Measurements from ENCODE around the gene NHERF2. TPM values are rescaled to one million over a fixed set of nuclear protein-coding genes. Genes with fewer than 3 reads are reported as not detected.
A peak's percentile ranks its signal among the peaks of the same experiment; 100 is the strongest.

NHERF2 gene
- total RNA-seq, 2 experiments from 2014 or later: 1.1 to 1.4 TPM

DNA sequence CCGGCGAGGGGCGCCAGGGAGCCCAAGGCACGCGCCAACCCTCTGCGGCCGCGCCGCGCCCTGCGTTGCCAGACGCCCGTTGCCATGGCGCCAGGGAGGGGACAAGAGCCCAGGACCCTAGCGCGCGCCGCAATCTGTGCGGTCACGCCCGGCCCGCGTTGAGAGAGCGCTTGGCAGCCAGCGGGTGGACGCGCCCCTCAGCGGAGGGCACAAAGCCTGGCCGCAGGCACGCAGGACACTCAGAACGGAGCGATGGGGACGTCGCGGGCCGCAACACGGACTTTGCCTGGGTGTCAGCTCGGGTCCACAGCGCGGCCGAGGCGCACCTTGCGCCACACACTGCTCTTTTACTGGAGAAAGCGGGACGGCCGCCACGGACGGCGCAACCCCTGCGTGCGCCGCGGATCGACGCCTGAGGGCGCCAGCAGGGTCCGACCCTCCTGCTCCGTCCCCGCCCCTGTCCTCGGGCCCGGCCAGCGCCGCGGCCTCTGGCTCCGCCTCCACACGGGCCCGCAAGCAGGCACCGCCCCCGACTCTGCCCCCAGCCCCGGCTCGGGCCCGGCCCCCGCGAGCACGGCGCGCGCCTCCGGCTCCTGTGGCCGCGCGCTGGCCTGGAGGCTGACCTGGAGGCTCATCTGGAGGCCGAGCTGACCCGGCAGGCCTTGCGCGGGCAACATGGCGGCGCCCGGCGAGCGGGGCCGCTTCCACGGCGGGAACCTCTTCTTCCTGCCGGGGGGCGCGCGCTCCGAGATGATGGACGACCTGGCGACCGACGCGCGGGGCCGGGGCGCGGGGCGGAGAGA lies 43.0 kb upstream of the NHERF2 start, which contains the start of gene GFER:
Gene GFER, plus strand, starts transcription at position 650 of the 803 bp plus-strand sequence. Its CDS starts 26 bp downstream, at position 676.
- H3K9me3 Mint-ChIP-seq: no peaks in the 10 kb centered on the region
- DNase-seq: peak; percentile 64
- H3K4me3 Mint-ChIP-seq: peak within 1 kb of the TSS; percentile 80
- peaks cover 37% of the 10 kb centered on the region for H3K27me3 Mint-ChIP-seq
- H3K27ac Mint-ChIP-seq: peak within 1 kb of the TSS; percentile 74
- peaks cover 18% of the 10 kb centered on the region for H3K4me1 Mint-ChIP-seq
- ChIA-PET CTCF (interaction anchor here (1.0 to 1.4 kb wide), 3 partner anchors 11 to 19 kb away, joined by 3 to 7 read pairs (median 4); partner anchors contain the start of gene RPS2), POLR2A (interaction anchor here (0.6 kb wide), 1 partner anchor 19 kb away, joined by 4 read pairs; the partner anchor contains the start of gene RPS2)
- H3K36me3 Mint-ChIP-seq (ENCODE audit: low read depth): peaks cover 6% of the 10 kb centered on the region

DNA sequence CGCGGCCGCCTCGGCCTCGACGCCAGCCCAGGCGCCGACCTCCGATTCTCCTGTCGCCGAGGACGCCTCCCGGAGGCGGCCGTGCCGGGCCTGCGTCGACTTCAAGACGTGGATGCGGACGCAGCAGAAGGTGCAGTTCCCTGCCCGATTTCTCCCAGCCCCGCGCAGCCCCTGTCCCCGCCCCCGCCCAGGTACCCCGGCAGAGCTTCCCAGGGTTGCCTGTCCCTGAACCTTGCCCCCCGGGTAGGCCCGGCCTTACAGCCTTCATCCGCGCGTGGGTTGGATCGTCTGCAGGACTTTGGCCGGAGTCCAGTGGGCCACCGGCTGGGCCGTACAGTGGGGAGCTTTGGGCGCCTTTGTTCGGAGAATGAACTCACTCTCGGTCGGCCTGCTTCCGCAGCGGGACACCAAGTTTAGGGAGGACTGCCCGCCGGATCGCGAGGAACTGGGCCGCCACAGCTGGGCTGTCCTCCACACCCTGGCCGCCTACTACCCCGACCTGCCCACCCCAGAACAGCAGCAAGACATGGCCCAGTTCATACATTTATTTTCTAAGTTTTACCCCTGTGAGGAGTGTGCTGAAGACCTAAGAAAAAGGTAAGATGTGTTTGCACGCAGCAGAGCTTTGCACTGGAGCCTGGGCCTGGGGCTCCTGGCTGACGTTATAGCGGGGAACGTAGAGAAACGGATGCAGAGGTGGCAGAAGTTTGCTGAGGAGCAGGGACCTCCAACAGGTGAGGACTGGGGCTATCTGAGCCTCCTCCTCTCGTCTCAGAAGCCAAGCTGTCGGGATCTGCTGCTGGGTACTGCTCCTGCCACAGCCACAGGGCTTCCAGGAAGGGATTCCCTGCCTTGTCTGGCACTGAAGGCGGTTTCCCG lies 42.1 kb upstream of the NHERF2 start:
- Mint-ChIP-seq H3K27me3 (peaks cover 45% of the 10 kb centered on the region), H3K4me3 (peak overlapping the region; percentile 80), H3K36me3 (ENCODE audit: low read depth) (peaks cover 4% of the 10 kb centered on the region), H3K4me1 (peaks cover 21% of the 10 kb centered on the region), H3K9me3 (no peaks in the 10 kb centered on the region), H3K27ac (peak overlapping the region; percentile 74)
- ChIA-PET CTCF (interaction anchor here (1.0 to 1.4 kb wide), 3 partner anchors 10 to 20 kb away, joined by 3 to 7 read pairs (median 4); partner anchors contain the start of gene RPS2), POLR2A (interaction anchor here (0.6 kb wide), 1 partner anchor 20 kb away, joined by 4 read pairs; the partner anchor contains the start of gene RPS2)
- no peak for DNase-seq

DNA sequence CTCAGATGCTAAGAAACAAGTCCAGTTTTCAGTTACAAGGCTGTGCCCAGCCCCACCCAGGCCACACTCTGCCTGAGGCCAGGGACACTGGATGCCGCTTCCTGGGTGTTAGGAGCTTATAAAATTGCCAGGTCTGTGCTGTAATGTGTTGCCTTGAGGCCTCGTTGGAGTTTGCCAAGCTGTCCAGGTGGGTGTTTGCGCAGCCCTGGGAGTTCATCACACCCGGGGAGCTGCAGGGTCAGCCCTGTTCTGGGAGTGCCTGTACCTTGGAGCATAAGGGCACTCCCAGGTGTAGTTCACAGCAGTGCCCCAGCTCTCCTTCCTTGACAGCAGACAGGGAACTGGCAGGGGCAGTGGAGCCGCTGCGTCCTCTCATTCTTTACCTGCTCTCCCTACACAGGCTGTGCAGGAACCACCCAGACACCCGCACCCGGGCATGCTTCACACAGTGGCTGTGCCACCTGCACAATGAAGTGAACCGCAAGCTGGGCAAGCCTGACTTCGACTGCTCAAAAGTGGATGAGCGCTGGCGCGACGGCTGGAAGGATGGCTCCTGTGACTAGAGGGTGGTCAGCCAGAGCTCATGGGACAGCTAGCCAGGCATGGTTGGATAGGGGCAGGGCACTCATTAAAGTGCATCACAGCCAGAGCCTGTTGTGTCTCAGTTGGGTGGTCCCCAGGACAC lies 41.1 kb upstream of the NHERF2 start:
- peak overlapping the region; percentile 80 for H3K4me3 Mint-ChIP-seq
- peaks cover 39% of the 10 kb centered on the region for H3K27me3 Mint-ChIP-seq
- ChIA-PET CTCF (interaction anchor here (1.3 kb wide), 1 partner anchor 18 kb away, joined by 3 read pairs; no protein-coding TSS in a partner anchor), POLR2A (no interaction called here)
- DNase-seq: no peak
- H3K4me1 Mint-ChIP-seq: peaks cover 21% of the 10 kb centered on the region
- H3K27ac Mint-ChIP-seq: peak overlapping the region; percentile 74
- H3K9me3 Mint-ChIP-seq: no peaks in the 10 kb centered on the region
- peaks cover 4% of the 10 kb centered on the region for H3K36me3 Mint-ChIP-seq (ENCODE audit: low read depth)

DNA sequence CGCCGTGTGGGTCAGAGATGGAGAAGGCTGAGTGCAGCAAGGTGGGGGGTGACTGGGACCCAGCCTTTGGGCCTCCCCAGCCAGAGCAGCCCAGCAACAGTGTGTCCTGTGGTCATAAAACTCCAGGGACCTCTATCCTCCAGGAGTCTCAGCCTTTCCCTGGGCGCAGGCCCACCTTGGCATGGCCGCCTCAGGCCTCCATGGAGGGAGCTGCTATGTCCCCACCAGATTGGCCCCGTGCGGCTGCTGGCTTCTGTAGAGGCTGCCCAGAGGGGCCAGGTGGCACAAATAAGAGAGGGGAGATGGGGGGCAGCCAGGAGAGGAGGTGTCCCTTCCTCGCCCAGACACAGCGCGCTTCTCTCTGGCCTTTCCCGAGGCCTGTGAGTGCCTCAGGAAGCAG lies 39.5 kb upstream of the NHERF2 start:
- Mint-ChIP-seq H3K9me3 (no peaks in the 10 kb centered on the region), H3K27me3 (peaks cover 32% of the 10 kb centered on the region), H3K4me3 (no peak overlapping the region), H3K4me1 (peaks cover 29% of the 10 kb centered on the region), H3K27ac (no peak overlapping the region), H3K36me3 (ENCODE audit: low read depth) (peaks cover 4% of the 10 kb centered on the region)
- DNase-seq: no peak
- CTCF ChIA-PET: interaction anchor here (0.6 to 1.5 kb wide), 2 partner anchors 17 to 920 kb away, joined by 3 to 4 read pairs; no protein-coding TSS in a partner anchor
- POLR2A ChIA-PET: no interaction called here

DNA sequence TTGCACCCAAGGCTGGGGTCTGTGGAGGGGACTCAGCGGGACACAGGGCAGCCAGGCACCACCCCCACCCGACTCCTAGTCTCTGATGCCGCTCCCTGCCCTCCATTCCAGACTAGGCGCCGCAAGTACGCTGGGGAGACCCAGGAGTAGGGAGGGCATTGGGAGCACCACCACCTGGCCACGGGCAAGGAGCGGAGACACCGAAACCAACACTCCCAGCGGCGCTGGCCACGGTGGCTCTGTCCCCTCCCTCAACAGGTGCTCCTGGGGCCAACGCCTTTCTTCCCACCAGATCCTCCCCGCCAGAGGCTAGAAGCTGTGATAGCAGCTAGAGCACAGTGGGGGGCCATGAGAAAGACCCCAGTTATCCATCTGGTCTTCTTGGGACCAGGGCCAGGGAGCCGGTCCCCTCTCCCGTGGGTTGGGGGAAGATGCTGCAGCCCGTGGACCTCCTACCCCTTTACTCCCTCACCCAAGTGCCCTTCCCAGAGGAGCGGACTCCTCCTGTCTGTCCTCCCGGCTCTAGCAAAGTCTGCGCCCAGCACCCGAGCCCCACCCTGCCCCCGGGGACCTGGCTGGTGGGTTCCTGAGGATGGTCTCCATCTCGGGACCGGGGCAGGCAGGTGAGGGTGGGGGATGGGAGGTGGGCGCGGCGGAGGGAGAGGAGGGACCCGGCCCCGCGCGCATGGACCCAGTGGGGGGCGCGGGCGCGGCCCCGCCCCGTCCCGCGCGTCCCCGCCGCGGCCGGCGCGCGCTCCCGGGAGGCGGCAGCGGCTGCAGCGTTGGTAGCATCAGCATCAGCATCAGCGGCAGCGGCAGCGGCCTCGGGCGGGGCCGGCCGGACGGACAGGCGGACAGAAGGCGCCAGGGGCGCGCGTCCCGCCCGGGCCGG lies 37.2 kb upstream of the NHERF2 start, which contains the start of gene SYNGR3:
Gene SYNGR3, plus strand, starts transcription at position 762 of the 892 bp plus-strand sequence. CDS start 133 bp downstream, outside the sequence.
- Mint-ChIP-seq H3K36me3 (ENCODE audit: low read depth) (peaks cover 4% of the 10 kb centered on the region), H3K9me3 (no peaks in the 10 kb centered on the region), H3K4me3 (peak within 1 kb of the TSS; percentile 61), H3K27ac (no peak within 1 kb of the TSS), H3K4me1 (peaks cover 27% of the 10 kb centered on the region), H3K27me3 (peaks cover 21% of the 10 kb centered on the region)
- POLR2A ChIA-PET: no interaction called here
- CTCF ChIA-PET: no interaction called here
- no peak for DNase-seq

DNA sequence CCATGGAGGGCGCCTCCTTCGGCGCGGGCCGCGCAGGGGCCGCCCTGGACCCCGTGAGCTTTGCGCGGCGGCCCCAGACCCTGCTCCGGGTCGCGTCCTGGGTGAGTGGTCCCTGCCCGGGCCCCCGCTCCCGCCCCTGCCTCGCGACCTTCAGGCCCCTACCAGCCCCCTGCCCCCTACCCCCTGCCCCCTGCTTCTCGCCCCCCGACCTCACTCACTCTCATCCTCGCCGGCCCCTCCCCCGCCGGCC lies 36.7 kb upstream of the NHERF2 start:
- no peak overlapping the region for H3K27ac Mint-ChIP-seq
- H3K27me3 Mint-ChIP-seq: peaks cover 21% of the 10 kb centered on the region
- H3K4me1 Mint-ChIP-seq: peaks cover 23% of the 10 kb centered on the region
- peaks cover 4% of the 10 kb centered on the region for H3K36me3 Mint-ChIP-seq (ENCODE audit: low read depth)
- no peaks in the 10 kb centered on the region for H3K9me3 Mint-ChIP-seq
- DNase-seq: no peak
- H3K4me3 Mint-ChIP-seq: no peak overlapping the region
- ChIA-PET CTCF (interaction anchor here (1.5 kb wide), 1 partner anchor 14 kb away, joined by 3 read pairs; no protein-coding TSS in a partner anchor), POLR2A (no interaction called here)

DNA sequence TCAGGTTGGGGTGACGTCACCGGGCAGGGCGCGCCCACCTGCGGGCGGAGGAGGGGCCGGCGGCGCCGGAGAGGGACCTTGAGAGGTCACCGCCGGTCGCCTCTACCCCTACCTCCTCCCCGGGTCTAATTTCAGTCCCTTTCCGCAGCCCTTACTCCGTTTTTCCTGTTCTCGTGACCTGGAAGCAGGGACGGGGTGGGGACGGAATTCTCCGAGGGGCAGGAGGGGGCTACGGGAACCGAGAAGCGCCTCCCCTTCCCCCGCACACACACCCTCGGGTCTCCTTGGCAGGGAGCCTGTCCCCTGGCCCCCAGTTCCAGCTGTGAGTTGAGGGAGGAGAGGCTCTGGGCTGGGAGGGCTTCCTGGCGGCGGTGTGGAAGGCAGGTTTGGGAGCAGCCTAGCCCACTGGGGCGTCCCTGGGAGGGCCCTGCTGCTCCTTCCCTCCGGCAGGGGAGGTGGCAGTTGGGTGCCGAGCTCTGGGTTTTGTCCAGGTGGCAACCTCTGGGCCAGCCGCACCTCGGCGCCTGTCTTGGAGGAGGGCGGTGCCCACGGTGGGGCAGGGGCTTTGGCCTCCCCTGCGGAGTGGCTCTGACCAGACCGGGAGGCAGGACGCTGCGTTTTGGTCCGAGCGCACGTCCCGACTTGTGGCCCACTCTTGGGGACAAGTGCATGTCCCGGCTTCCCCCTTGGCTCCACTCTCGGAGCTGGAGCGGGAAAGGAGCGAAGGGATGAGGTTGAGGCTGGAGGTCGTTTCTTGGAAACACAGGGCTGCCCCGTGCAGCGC lies 36.2 kb upstream of the NHERF2 start:
- Mint-ChIP-seq H3K4me1 (peaks cover 20% of the 10 kb centered on the region), H3K27ac (peak overlapping the region; percentile 80), H3K9me3 (no peaks in the 10 kb centered on the region), H3K36me3 (ENCODE audit: low read depth) (peaks cover 4% of the 10 kb centered on the region), H3K4me3 (peak overlapping the region; percentile 61), H3K27me3 (peaks cover 21% of the 10 kb centered on the region)
- ChIA-PET POLR2A (no interaction called here), CTCF (interaction anchor here (1.5 kb wide), 1 partner anchor 13 kb away, joined by 3 read pairs; no protein-coding TSS in a partner anchor)
- DNase-seq: no peak

DNA sequence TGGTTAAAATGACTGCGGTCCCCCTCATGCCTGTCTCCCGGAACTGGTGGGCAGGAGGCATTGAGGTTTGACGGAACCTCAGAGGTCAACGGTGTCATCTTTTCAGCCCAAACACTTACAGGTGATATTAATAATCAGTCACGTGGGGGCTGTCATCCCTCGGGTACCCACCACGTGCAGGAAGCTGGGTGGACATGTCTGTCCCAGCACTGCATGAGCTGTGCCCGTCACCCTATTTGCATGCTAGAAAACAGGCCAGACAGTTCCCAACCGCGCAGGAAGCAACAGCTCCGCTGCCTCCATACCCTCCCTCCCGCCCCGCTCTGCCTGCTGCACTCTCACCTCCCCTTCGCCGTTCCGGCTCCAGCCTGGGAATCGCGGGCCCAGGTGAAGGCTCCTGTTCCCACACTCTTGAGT lies 35.6 kb upstream of the NHERF2 start:
- Mint-ChIP-seq H3K27ac (peak overlapping the region; percentile 80), H3K9me3 (no peaks in the 10 kb centered on the region), H3K36me3 (ENCODE audit: low read depth) (peaks cover 4% of the 10 kb centered on the region), H3K4me1 (peaks cover 21% of the 10 kb centered on the region), H3K27me3 (peaks cover 21% of the 10 kb centered on the region), H3K4me3 (peak overlapping the region; percentile 61)
- ChIA-PET POLR2A (interaction anchor here (0.6 to 1.4 kb wide), 2 partner anchors 149 to 164 kb away, joined by 3 read pairs; partner anchors contain the start of gene TRAF7), CTCF (interaction anchor here (1.5 kb wide), 1 partner anchor 13 kb away, joined by 3 read pairs; no protein-coding TSS in a partner anchor)
- DNase-seq: peak; percentile 49

DNA sequence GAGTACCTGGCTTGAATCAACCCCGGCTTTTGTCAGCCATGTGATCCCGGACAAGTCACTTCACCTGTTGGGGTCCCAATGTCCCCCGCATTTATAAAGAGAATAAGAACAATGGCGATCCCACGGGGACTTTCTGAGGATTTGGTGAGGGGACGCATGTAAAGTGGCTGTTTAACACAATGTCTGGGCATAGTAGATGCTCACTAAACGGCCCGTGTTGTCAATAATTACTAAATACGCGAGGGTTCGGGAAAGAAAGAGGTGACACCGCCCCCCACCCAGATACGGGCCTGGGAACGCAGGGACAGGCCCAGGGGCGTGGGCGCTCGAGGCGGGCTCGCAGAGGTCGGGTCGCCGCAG lies 35.1 kb upstream of the NHERF2 start:
- H3K27me3 Mint-ChIP-seq: peaks cover 21% of the 10 kb centered on the region
- ChIA-PET POLR2A (interaction anchor here (0.6 to 1.4 kb wide), 2 partner anchors 149 to 164 kb away, joined by 3 read pairs; partner anchors contain the start of gene TRAF7), CTCF (interaction anchor here (0.6 to 5.0 kb wide), 3 partner anchors 12 to 149 kb away, joined by 3 to 36 read pairs (median 3); no protein-coding TSS in a partner anchor)
- H3K9me3 Mint-ChIP-seq: no peaks in the 10 kb centered on the region
- peak overlapping the region; percentile 80 for H3K27ac Mint-ChIP-seq
- H3K4me1 Mint-ChIP-seq: peaks cover 23% of the 10 kb centered on the region
- no peak for DNase-seq
- H3K4me3 Mint-ChIP-seq: peak overlapping the region; percentile 61
- H3K36me3 Mint-ChIP-seq (ENCODE audit: low read depth): peaks cover 3% of the 10 kb centered on the region

DNA sequence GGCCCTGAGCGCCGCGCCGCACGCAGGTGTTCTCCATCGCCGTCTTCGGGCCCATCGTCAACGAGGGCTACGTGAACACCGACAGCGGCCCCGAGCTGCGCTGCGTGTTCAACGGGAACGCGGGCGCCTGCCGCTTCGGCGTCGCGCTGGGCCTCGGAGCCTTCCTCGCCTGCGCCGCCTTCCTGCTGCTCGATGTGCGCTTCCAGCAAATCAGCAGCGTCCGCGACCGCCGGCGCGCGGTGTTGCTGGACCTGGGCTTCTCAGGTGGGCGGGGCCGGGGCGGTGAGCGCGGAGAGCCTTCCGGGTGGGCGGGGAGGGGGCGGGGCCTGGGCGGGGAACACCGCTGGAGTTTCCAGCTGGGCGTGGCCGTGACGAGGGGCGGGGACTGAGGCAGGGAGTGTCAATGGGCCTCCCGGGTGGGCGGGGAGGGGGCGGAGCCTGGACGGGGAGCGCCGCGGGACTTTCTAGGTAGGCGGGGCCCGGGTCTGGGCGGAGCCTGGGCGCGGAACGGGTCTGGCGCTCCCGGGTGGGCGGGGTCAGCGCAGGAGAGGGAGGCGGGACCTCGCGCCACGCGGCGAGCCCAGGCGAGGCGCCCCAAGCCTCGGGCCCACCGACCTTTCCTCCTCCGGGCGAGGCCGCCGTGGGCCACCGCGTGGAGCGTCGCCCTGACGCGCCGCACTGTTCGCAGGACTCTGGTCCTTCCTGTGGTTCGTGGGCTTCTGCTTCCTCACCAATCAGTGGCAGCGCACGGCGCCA lies 34.6 kb upstream of the NHERF2 start:
- POLR2A ChIA-PET: interaction anchor here (1.4 kb wide), 1 partner anchor 163 kb away, joined by 3 read pairs; the partner anchor contains the start of gene TRAF7

More for the DNA sequence above, 34.6 kb upstream of the NHERF2 start:
- H3K27ac Mint-ChIP-seq: peak overlapping the region; percentile 13
- DNase-seq: peak; percentile 98
- H3K27me3 Mint-ChIP-seq: peaks cover 21% of the 10 kb centered on the region
- H3K36me3 Mint-ChIP-seq (ENCODE audit: low read depth): no peaks in the 10 kb centered on the region
- H3K9me3 Mint-ChIP-seq: no peaks in the 10 kb centered on the region
- H3K4me3 Mint-ChIP-seq: peak overlapping the region; percentile 40
- CTCF ChIA-PET: interaction anchor here (0.6 to 5.0 kb wide), 2 partner anchors 12 to 148 kb away, joined by 3 to 36 read pairs; no protein-coding TSS in a partner anchor
- H3K4me1 Mint-ChIP-seq: peaks cover 26% of the 10 kb centered on the region
